T-helper 1 cell treated with Interleukin-12 subunit alpha and Interleukin-12 subunit beta and Interleukin-4 antibody, amounts not matched to agents 30 μg/mL and 1 μg/mL, for 36 hours (primary cell): ENCODE results near the gene STEAP4.
"Not testable (repeated sequence)": the region's sequence is repeated elsewhere in the genome, so short reads cannot be mapped to it uniquely, and the experiment has no call there.

Experiments used
- H3K27ac Mint-ChIP-seq: one replicate; pipeline ENCODE4 v1.8.0; 2021; ENCODE audit warnings: mild to moderate bottlenecking, mixed read lengths
- H3K27me3 Mint-ChIP-seq: one replicate; pipeline ENCODE4 v1.8.0; 2021; ENCODE audit warnings: low read depth, mixed read lengths
- H3K36me3 Mint-ChIP-seq: one replicate; pipeline ENCODE4 v1.8.0; 2021; ENCODE audit warnings: low read depth, mixed read lengths
- H3K4me1 Mint-ChIP-seq: one replicate; pipeline ENCODE4 v1.8.0; 2021; ENCODE audit warnings: low read depth, mixed read lengths
- H3K4me3 Mint-ChIP-seq: one replicate; pipeline ENCODE4 v1.8.0; 2021; ENCODE audit warnings: mild to moderate bottlenecking, moderate library complexity, mixed read lengths
- H3K9me3 Mint-ChIP-seq: one replicate; pipeline ENCODE4 v1.8.0; 2021; ENCODE audit warnings: mixed read lengths

Gene STEAP4

DNA sequence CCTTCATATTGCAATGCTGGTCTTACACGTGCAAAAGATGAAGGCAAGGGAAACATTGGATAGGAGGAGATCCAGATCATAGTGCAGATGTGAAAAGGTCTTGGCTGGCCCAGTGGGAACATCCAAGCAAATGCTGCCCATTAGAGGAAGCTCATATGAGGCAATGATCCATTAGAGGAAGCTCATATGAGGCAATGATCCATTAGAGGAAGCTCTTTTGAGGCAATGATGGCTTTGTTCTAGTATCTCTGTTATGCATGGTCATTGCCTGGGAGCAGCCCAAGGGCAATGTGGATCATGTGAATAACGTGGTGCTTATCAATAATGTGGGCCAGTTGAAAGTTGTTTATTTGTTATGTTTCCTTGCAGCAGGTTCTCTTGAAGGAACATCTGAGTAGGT, 37.8 kb downstream of the STEAP4 start:
- no peak overlapping the region for H3K27ac Mint-ChIP-seq
- no peaks in the 10 kb centered on the region for H3K27me3 Mint-ChIP-seq
- H3K9me3 Mint-ChIP-seq, result no peaks in the 10 kb centered on the region
- no peaks in the 10 kb centered on the region for H3K4me1 Mint-ChIP-seq
- no peaks in the 10 kb centered on the region for H3K36me3 Mint-ChIP-seq
- H3K4me3 Mint-ChIP-seq, result no peak overlapping the region

DNA sequence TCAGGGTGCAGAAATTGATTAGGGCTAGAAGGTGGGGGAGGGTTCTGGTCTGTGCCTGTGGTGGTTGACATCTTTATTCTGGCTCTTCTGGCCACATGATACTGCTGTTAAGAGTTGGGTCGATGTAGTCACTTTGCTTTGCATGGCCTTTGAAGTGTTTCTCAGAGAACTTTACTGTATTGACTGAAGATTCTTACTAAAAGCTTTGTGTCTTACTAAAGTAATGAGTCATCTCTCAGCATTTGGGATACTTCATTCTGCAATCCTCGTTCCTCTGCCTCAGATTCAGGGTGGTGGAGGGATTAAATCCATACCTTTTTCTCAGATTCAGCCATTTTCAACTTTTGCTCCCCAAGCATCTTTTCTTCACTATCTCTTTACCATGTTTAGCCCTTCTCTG, 38.6 kb downstream of the STEAP4 start:
- Mint-ChIP-seq H3K4me1 (no peaks in the 10 kb centered on the region), H3K27ac (no peak overlapping the region), H3K4me3 (no peak overlapping the region), H3K27me3 (no peaks in the 10 kb centered on the region), H3K36me3 (no peaks in the 10 kb centered on the region), H3K9me3 (no peaks in the 10 kb centered on the region)

- Mint-ChIP-seq H3K27me3 (peaks cover 4% of the 10 kb centered on the region), H3K36me3 (no peaks in the 10 kb centered on the region), H3K4me3 (no peak overlapping the region), H3K27ac (no peak overlapping the region), H3K4me1 (no peaks in the 10 kb centered on the region), H3K9me3 (no peaks in the 10 kb centered on the region)
Observed at GRCh38 chr7:88267421-88267820, 39.3 kb downstream of the STEAP4 start.

GRCh38 chr7:88264987-88265386, 41.7 kb downstream of the STEAP4 start:
- H3K27me3 Mint-ChIP-seq, H3K9me3 Mint-ChIP-seq, H3K4me1 Mint-ChIP-seq: not testable (repeated sequence)

DNA sequence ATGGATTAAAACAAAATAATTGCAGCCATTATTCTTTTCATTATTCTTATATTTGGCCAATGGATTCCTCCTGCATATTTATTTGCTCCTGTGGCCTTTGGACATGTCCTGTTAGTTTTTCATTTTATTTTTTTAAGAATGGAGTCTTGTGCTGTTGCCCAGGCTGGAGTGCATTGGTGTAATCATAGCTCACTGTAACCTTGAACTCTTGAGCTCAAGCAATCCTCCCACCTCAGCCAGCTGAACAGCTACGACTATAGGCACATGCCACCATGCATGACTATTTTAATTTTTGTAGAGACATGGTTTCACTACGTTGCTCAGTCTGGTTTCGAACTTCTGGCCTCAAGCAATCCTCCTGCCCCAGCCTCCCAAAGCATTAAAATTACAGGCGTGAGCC, 44.1 kb downstream of the STEAP4 start:
- no peak overlapping the region for H3K27ac Mint-ChIP-seq
- no peaks in the 10 kb centered on the region for H3K4me1 Mint-ChIP-seq
- no peak overlapping the region for H3K4me3 Mint-ChIP-seq
- peaks cover 6% of the 10 kb centered on the region for H3K27me3 Mint-ChIP-seq
- H3K36me3 Mint-ChIP-seq, result no peaks in the 10 kb centered on the region
- no peaks in the 10 kb centered on the region for H3K9me3 Mint-ChIP-seq

More at GRCh38 chr7:88264987-88265386, 41.7 kb downstream of the STEAP4 start:
- not testable (repeated sequence) for H3K4me3 Mint-ChIP-seq, H3K36me3 Mint-ChIP-seq, H3K27ac Mint-ChIP-seq

DNA sequence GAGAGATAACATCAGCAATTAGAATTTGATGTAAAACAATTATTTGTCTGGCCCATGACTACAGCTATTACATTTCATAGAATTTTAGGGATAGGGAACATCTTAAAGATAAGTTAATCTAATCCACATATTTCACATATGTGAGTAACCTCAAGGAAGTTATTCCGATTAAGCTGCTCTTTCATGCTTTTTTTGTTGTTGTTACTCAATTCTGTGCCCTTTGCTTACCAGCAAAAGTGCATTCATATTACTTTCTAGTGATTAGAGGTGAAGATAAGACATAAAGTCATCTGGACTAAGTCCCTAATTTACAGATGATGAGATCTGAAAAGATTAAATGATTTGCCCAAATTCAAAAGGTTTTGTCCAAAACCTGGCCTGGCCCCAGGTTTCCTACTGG, 46.0 kb downstream of the STEAP4 start:
- Mint-ChIP-seq H3K27me3 (peaks cover 10% of the 10 kb centered on the region), H3K4me3 (no peak overlapping the region), H3K27ac (no peak overlapping the region), H3K36me3 (no peaks in the 10 kb centered on the region), H3K4me1 (no peaks in the 10 kb centered on the region), H3K9me3 (no peaks in the 10 kb centered on the region)

DNA sequence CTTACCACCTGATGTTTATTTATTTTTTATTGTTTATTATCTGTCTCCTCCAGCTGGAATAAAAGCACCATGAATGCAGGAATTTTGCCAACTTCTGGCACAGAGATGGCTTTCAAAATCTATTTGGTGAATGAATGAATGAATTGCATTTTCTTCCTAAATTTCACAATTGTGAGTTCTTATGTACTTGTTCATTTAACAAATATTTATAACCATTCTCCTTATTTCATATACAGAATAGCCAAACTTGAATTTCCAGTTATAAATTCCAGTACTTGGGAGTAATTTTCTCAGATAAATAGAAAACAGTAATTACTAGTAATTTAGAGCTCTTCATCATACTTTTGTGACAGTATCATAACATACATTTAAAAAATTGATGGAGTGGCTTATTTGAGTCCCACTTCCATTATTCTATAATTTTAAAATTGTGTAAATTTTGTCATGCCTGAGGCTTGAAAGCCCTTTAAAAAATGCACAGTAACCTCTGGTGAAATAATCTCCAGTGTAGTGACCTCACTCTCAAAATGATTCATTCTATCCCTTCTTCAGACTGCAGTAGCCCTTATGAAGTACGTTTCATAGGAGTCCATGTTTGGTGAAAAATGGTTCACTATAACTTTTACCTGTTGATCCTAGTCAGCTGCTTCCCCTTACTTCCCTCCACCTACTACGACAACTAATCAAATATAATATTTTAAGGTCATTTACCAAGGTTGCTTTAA, 46.9 kb downstream of the STEAP4 start:
- Mint-ChIP-seq H3K36me3 (no peaks in the 10 kb centered on the region), H3K27ac (no peak overlapping the region), H3K4me1 (no peaks in the 10 kb centered on the region), H3K27me3 (peaks cover 10% of the 10 kb centered on the region), H3K9me3 (no peaks in the 10 kb centered on the region), H3K4me3 (no peak overlapping the region)

GRCh38 chr7:88258296-88258695, 48.4 kb downstream of the STEAP4 start:
- H3K27ac Mint-ChIP-seq, result not testable (repeated sequence)

GRCh38 chr7:88256906-88257305, 49.8 kb downstream of the STEAP4 start:
- Mint-ChIP-seq H3K27ac (no peak overlapping the region), H3K4me1 (no peaks in the 10 kb centered on the region), H3K36me3 (peaks cover 3% of the 10 kb centered on the region), H3K9me3 (peaks cover 13% of the 10 kb centered on the region), H3K4me3 (no peak overlapping the region), H3K27me3 (peaks cover 6% of the 10 kb centered on the region)

More at GRCh38 chr7:88258296-88258695, 48.4 kb downstream of the STEAP4 start:
- not testable (repeated sequence) for H3K4me3 Mint-ChIP-seq, H3K4me1 Mint-ChIP-seq, H3K36me3 Mint-ChIP-seq
- Mint-ChIP-seq H3K27me3 (peaks cover 10% of the 10 kb centered on the region), H3K9me3 (peaks cover 13% of the 10 kb centered on the region)

DNA sequence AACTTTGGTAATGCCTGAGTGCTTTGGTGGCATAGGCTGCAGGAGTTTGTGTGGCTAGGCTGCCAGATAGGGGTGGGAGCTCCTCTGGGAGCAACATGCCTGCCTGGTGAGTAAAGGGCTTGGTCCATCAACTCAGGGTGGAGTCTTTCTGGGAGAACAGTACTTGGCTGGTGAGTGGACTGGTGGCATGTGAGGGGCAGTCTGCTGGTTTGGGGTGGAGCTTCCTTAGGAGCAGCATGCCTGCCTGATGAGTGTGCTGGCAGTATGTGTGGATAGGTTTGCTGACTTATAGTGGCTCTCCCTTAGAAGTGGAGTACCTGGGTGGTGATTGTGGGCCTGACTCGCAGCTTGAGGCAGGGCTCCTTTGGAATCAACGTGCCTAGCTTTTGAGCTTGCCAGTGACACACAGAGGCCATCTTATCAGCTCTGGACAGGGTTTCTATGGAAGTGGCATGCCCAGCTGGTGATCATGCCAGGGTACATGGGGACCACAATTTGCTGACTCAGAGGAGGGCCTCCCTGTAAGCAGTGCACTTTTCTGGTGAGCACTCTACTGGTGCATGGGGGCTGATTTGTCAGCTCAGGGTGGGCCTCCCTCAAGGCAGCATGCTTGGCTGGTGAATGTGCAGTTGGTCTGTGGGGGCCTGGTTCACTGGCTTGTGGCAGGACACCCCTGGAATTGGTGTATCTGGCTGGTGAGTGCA, 51.8 kb downstream of the STEAP4 start:
- Mint-ChIP-seq H3K27me3 (peaks cover 6% of the 10 kb centered on the region), H3K4me1 (no peaks in the 10 kb centered on the region), H3K9me3 (peaks cover 13% of the 10 kb centered on the region), H3K27ac (no peak overlapping the region), H3K36me3 (peaks cover 3% of the 10 kb centered on the region), H3K4me3 (no peak overlapping the region)

- no peak overlapping the region for H3K4me3 Mint-ChIP-seq
- peaks cover 3% of the 10 kb centered on the region for H3K36me3 Mint-ChIP-seq
- H3K4me1 Mint-ChIP-seq, result no peaks in the 10 kb centered on the region
- no peak overlapping the region for H3K27ac Mint-ChIP-seq
- peaks cover 13% of the 10 kb centered on the region for H3K9me3 Mint-ChIP-seq
- peaks cover 12% of the 10 kb centered on the region for H3K27me3 Mint-ChIP-seq
Observed at GRCh38 chr7:88253640-88254039, 53.1 kb downstream of the STEAP4 start.

- Mint-ChIP-seq H3K27ac (no peak overlapping the region), H3K9me3 (no peaks in the 10 kb centered on the region), H3K27me3 (peaks cover 10% of the 10 kb centered on the region), H3K36me3 (no peaks in the 10 kb centered on the region), H3K4me1 (no peaks in the 10 kb centered on the region), H3K4me3 (no peak overlapping the region)
Observed at GRCh38 chr7:88244258-88244657, 62.4 kb downstream of the STEAP4 start.

DNA sequence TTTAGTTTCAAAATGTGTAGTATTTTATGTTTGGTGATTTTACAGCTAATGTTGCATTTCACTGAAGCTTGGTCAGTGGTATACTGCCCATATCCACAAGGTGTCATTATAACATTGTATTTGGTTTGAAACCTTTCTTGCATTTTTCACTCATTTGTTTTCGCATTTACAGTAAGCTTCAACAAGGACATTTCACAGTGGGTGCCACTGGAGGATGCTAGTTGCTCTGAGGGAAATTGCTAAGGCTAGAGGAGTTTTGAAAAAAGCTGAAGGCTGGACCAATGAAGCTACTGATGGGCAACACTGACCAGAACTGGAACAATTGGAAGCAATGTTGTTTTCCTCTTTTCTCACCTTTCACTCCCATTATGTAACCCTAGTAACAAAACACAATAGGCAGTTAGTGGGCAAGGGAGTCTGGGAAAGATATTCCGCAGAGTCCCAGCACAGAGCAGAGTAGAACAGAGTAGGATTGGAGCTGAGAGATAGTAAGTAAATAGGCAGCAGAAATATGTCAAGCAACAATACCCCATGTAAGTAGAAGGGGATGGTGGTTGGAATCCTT, 63.3 kb downstream of the STEAP4 start:
- Mint-ChIP-seq H3K27me3 (peaks cover 4% of the 10 kb centered on the region), H3K27ac (no peak overlapping the region), H3K4me1 (no peaks in the 10 kb centered on the region), H3K9me3 (no peaks in the 10 kb centered on the region), H3K36me3 (no peaks in the 10 kb centered on the region), H3K4me3 (no peak overlapping the region)

DNA sequence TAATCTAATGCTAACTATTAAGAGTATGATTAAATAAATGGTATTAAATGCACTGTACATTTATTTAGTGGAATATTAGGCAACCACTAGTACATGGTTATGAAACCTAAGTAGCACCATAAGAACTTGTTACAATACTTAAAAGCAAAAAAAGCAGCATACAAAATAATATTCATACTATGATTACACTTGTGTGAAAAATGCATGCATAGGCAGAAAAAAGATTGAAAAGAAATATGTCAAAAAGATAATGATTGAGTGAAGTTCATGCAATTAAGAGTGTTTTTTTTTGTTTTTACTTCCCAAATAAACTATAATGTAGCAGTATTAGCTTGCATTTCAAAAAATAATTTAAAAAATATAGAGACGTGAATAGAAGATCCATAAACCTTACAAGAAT, 66.8 kb downstream of the STEAP4 start:
- Mint-ChIP-seq H3K27me3 (peaks cover 15% of the 10 kb centered on the region), H3K36me3 (no peaks in the 10 kb centered on the region), H3K4me1 (no peaks in the 10 kb centered on the region), H3K9me3 (no peaks in the 10 kb centered on the region), H3K27ac (no peak overlapping the region), H3K4me3 (no peak overlapping the region)

DNA sequence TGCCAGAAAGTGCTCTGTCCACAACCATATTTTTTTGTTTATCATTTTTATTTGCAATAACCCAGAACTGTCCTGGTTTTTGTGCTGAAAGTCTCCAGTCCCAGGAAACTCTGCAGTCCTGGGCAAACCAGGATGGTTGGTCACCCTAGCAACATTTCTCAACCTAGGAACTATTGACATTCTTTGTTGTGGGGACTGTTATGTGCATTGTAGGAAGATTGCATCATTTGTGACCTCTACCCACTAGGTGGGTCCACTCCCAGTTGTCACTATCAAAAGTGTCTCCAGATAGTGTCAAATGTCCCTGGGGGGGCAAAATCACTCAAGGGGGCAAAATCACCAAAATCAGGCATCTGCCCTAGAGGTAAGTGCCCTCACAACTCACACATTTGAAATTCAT, 72.9 kb downstream of the STEAP4 start:
- Mint-ChIP-seq H3K4me3 (no peak overlapping the region), H3K36me3 (no peaks in the 10 kb centered on the region), H3K4me1 (no peaks in the 10 kb centered on the region), H3K27ac (no peak overlapping the region), H3K9me3 (peaks cover 1% of the 10 kb centered on the region), H3K27me3 (peaks cover 23% of the 10 kb centered on the region)
